Measurements from ENCODE around the gene BTNL8.
"Not testable (repeated sequence)": the region's sequence is repeated elsewhere in the genome, so short reads cannot be mapped to it uniquely, and the experiment has no call there.

BTNL8 gene

GRCh38 chr5:180875860-180876426 is 23.0 kb upstream of the BTNL8 start:
- DNase-seq (ENCODE audit: low spot score), result no peak

GRCh38 chr5:180885845-180886529 is 13.0 kb upstream of the BTNL8 start:
- not testable (repeated sequence) for DNase-seq (ENCODE audit: low spot score)

DNA sequence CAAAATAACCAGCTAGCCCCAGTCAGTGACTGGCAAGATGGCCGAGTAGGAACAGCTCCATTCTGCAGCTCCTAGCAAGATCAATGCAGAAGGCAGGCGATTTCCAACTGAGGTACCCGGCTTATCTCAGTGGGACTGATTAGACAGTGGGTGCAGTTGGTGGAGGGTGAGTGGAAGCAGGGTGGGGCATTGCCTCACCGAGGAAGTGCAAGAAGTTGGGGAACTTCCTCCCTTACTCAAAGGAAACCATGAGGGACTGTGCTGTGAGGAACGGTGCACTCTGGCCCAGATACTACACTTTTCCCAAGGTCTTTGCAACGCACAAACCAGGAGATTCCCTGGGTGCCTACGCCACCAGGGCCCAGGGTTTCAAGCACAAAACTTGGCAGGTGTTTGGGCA is 9.6 kb upstream of the BTNL8 start:
- DNase-seq (ENCODE audit: low spot score), result no peak

DNA sequence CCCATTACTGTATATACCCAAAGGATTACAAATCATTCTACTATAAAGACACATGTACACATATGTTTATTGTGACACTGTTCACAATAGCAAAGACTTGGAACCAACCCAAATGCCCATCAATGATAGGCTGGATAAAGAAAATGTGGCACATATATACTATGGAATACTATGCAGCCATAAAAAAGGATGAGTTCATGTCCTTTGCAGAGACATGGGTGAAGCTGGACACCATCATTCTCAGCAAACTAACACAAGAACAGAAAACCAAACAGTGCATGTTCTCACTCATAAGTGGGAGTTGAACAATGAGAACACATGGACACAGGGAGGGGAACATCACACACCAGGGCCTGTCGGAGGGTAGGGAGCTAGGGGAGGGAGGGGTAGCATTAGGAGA is 3.6 kb upstream of the BTNL8 start:
- DNase-seq (ENCODE audit: low spot score), result not testable (repeated sequence)

DNA sequence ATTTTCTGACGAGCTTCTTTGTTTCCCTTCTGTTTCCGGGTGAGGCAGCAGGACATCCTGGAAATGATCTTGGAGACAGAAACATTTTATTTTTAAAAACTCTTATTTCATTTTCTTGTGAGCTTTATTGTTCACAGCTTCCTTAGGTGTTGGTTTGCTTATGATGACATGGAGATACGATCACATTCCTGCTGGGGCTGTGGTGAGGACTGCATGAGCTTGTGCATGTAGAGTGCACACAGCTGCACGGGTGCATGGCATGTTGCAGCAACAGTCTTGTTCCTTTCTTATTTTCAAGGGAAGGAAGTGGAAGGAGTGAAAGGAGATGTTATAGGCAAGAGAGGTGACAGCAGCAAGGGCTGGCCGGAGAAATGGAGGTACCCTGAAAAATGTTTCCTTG is 1.2 kb downstream of the BTNL8 start:
- no peak for DNase-seq (ENCODE audit: low spot score)

DNA sequence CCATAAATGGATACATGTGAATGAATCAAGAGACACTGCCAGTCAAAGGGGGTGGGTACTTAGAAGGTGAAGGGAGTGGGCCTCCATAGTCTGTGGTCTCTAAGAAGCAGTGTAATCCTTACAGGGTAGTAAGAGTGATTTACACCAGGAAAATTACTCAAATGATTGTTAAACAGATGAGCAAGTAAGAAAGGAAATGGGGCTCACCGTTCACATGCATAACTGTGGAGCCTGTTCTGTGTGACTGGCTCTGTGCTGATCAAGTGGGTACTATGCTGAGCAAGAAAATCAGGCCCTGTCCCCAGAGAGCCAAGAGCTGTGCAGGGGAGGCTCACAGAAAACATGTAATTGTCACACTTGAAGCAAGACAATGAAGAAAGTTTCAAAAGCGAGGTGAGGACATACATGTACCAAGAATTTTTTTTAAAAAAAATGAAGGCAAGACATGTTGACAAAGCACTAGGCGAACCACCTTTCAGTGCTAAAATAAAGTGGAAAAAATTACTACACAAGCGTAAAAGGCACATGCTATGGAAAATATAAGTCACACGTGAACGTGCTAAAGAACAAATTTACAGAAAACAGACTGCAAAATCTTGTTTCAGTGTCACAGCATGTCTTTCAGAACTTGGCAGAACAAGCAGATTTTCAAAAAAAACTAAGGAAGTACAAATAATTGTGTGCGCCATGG is 2.5 kb downstream of the BTNL8 start:
- no peak for DNase-seq (ENCODE audit: low spot score)

- no peak for DNase-seq (ENCODE audit: low spot score)
Measured at GRCh38 chr5:180908400-180908799, 9.4 kb downstream of the BTNL8 start.

DNA sequence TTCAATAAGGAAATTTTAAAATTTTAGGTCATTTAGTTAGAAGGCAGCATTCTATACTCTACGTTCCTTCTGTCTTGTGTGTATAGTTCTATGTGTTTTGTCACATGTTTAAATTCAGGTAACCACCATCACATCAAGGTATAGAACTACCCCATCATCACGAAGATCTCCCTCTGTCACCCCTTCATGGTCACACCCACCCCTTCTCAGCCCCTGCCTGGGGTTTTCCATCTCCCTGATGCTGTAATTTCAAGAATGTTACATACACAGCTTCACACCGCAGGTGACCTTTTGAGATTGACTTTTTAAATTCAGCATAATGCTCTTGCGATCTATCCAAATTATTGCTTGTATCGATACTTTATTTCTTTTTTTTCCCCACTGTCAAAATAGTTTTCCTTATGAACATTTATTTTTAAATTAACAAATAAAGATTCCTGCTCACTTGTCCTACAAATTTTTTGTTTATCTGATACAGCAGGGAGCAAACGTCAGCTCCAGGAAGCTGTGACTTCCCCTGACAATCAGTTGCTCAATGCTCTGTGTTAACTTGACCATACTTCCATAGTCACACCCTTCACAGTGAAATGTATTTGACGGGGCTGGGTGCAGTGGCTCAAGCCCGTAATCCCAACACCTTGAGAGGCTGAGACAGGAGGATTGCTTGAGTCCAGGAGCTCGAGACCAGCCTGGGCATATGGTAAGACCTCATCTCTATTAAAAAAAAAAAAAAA is 10.2 kb downstream of the BTNL8 start:
- DNase-seq (ENCODE audit: low spot score), result no peak

GRCh38 chr5:180909782-180910181 is 10.8 kb downstream of the BTNL8 start:
- DNase-seq (ENCODE audit: low spot score), result no peak

DNA sequence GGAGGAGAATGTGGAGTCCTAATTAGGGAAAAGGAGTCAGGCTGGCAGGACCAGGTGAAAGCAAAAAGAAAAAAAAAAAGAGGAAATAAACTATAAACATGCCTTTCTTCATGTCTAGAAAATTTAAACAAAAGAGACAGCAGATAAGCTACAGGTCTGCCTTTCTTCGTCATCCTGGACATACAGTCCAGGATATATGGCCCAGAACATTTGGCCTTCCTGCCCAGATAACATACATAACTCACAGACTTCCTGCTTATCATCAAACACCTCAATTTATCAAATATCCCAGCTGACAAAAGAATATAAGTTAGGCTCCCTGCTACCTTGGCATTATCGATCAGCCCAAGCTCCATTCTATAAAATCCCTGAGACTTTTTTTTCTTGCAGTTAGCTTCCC is 11.2 kb downstream of the BTNL8 start:
- DNase-seq (ENCODE audit: low spot score), result no peak

DNA sequence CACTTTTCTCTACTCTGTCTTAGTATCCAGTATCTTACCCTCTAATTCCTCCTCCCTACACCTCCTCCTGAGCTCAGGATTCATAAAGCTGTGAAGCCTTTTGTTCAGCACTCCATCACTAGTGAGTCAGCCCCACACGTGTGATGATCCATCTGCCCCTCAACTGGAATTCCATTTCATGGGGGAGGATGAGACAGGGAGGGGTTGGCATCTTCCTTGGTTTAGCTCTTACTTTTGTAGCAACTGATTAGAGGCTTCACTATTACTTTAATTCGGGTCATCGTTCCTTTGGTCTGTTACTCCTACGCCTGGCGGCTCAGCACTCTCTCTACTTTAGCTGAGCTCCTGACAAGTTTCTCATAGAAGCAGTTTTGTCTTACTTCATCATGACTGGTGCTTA is 11.8 kb downstream of the BTNL8 start:
- DNase-seq (ENCODE audit: low spot score), result no peak

- no peak for DNase-seq (ENCODE audit: low spot score)
Measured at GRCh38 chr5:180914646-180915045, 15.7 kb downstream of the BTNL8 start.

- DNase-seq (ENCODE audit: low spot score), result no peak
Measured at GRCh38 chr5:180915924-180916323, 17.0 kb downstream of the BTNL8 start.

DNA sequence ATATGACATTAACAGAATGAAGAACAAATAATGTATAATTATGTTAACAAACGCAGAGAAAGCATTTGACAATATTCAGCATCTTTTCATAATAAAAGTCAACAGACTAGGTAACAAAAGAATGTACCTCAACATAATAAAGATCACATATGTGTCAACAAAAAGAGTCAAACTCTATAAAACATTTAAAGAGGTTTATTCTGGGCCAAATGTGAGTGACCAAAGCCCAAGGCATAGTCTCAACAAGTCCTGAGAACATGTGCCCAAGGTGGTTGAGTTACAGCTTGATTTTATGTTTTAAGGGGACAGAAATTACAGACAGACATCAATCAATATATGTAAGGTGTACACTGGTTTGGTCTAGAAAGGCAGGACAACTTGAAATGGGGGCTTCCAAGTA is 19.4 kb downstream of the BTNL8 start:
- no peak for DNase-seq (ENCODE audit: low spot score)

GRCh38 chr5:180920710-180921109 is 21.8 kb downstream of the BTNL8 start:
- no peak for DNase-seq (ENCODE audit: low spot score)

DNA sequence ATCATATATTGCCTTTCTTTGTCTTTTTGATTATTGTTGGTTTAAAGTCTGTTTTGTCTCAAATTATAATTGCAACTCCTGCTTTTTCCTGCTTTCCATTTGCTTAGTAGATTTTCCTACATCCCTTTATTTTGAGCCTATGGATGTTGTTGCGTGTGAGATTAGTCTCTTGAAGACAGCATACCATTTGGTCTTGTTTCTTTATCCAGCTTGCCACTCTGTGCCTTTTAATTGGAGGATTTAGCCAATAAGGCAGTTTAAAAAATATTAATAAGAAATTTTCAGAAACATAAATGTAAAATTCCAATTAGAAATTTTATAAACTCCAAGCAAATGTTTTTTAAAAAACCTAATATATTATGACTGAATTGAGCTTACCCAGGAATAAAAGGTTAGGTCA is 24.0 kb downstream of the BTNL8 start:
- no peak for DNase-seq (ENCODE audit: low spot score)

DNA sequence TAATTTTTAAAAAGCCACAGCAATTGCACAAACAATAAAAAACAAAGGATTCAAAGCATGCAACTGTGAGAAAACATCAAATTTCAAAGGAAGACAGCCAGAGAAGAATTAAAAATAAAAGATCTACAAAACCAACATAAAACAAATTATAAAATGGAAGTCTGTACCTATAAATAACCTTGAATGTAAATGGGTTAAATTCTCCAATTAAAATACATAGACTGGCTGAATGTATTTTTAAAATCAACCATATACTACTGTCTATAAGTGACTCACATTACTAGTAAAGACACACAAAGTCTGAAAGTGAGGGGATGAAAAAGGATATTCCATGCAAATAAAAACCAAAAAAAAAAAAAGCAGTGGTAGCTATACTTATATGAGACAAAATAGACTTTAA is 33.7 kb downstream of the BTNL8 start:
- no peak for DNase-seq (ENCODE audit: low spot score)

DNA sequence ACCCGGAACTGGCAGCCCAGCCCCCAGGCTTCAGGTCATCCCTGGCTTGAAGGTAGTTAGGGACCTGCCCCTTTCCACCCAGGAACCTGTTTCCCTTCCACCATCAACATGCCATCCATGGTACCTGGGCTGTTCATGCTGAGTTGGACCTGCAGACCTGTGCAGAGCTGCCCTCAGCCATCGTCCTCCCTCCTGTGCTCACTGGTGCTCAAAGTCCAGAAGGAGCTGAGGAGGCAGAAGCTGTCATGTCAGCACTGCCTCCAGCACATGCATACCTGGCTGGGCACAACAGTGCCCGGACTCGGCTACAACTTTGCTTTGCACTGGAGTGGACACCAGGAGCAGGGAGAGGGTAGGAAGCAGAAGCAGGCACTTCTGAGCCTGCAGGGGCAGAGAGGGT is 36.2 kb downstream of the BTNL8 start:
- DNase-seq (ENCODE audit: low spot score), result no peak

DNA sequence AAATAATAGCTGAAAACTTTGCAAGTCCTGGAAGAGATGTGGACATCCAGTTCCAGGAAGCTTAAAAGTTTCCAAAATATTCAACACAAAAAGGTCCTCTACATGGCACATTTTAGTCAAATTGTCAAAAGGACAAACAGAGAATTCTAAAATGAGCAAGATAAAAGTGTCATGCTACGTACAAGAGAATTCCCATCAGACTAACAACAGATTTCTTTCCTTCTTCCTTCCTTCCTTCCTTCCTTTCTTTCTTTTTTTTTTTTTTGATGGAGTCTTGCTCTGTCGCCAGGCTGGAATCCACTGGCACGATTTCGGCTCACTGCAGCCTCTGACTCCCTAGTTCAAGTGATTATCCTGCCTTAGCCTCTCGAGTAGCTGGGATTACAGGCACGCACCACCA is 39.3 kb downstream of the BTNL8 start:
- no peak for DNase-seq (ENCODE audit: low spot score)

- DNase-seq (ENCODE audit: low spot score), result no peak
Measured at GRCh38 chr5:180950291-180950949, 51.5 kb downstream of the BTNL8 start.

DNA sequence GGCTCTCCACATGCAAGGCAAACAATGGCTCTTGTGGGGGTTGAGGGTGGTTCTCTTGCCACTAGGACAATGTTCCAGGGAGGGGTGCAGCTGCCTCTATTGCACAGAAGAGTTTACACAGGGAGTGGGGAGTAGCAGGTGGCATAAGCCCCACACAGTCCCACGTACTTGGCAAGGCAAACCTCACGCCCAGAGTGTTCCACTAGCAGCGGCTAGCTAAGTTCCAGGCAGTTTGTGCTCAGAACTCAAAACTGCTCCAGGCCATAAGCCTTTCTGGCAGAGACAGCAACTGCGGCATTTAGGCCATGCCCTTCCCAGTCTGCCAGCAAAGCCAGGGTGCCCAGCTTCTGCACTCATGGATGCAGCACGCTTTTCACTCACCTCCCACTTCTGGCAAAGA is 60.7 kb downstream of the BTNL8 start:
- no peak for DNase-seq (ENCODE audit: low spot score)

GRCh38 chr5:180960209-180960608 is 61.2 kb downstream of the BTNL8 start:
- DNase-seq (ENCODE audit: low spot score), result no peak
